Liver (tissue), 9 donors: ENCODE results near the gene CRYAA. TPM values are rescaled to one million over a fixed set of nuclear protein-coding genes. Genes with fewer than 3 reads are reported as not detected.
A peak's percentile ranks its signal among the peaks of the same experiment; 100 is the strongest.

Source experiments
- DNase-seq: peaks from one replicate; pipeline ENCODE4 v3.0.0-alpha.2; 2017; ENCODE audit warnings: low spot score
- H3K27ac ChIP-seq, 2 donors: one replicate each; pipeline ENCODE4 v1.7.0; 2013; ENCODE audit warnings: inconsistent platforms in 2 of 2, low read length in 2 of 2, control low read depth in 1 of 2, low read depth in 1 of 2, mild to moderate bottlenecking in 1 of 2
- H3K27me3 ChIP-seq, 4 donors: one replicate each; pipeline versions ENCODE4 v1.6.1 to v1.7.0; 2013; ENCODE audit warnings: low read length in 3 of 4, inconsistent platforms in 1 of 4, mild to moderate bottlenecking in 1 of 4, moderate library complexity in 1 of 4; ENCODE audit not compliant: control insufficient read depth in 4 of 4, insufficient read depth in 4 of 4
- H3K36me3 ChIP-seq, 4 donors: one replicate each; pipeline versions ENCODE4 v1.6.1 to v1.7.0; 2013; ENCODE audit warnings: low read length in 3 of 4, mild to moderate bottlenecking in 3 of 4, low read depth in 1 of 4, moderate library complexity in 1 of 4; ENCODE audit not compliant: control insufficient read depth in 4 of 4, insufficient read depth in 3 of 4
- H3K4me1 ChIP-seq, 4 donors: one replicate each; pipeline versions ENCODE4 v1.6.1 to v1.7.0; 2013; ENCODE audit warnings: low read length in 3 of 4, mild to moderate bottlenecking in 3 of 4, moderate library complexity in 1 of 4; ENCODE audit not compliant: control insufficient read depth in 4 of 4, insufficient read depth in 4 of 4
- H3K4me3 ChIP-seq, 3 donors: one replicate each; pipeline versions ENCODE4 v1.6.1 to v1.7.0; 2013; ENCODE audit warnings: low read length in 3 of 3, control low read depth in 1 of 3, low read depth in 1 of 3, mild to moderate bottlenecking in 1 of 3
- H3K9ac ChIP-seq, 2 donors: one replicate each; pipeline ENCODE4 v1.7.0; 2013; ENCODE audit warnings: low read length in 2 of 2, mild to moderate bottlenecking in 2 of 2, moderate library complexity in 2 of 2, control low read depth in 1 of 2, low read depth in 1 of 2
- H3K9me3 ChIP-seq, 4 donors: one replicate each; pipeline versions ENCODE4 v1.6.1 to v1.7.0; 2013; ENCODE audit warnings: low read length in 3 of 4; ENCODE audit not compliant: control insufficient read depth in 4 of 4
- EGR1 ChIP-seq, 2 donors: IDR thresholded peaks; 2 replicates each; pipeline ENCODE4 v1.6.1; 2016 to 2018; ENCODE audit warnings: antibody characterized with exemption in 2 of 2, low read depth in 2 of 2
- FOXA1 ChIP-seq: IDR thresholded peaks from 2 replicates; pipeline ENCODE4 v1.6.1; 2016; ENCODE audit warnings: antibody characterized with exemption
- FOXA2 ChIP-seq: IDR thresholded peaks from 2 replicates; pipeline ENCODE4 v1.6.1; 2016; ENCODE audit warnings: antibody characterized with exemption
- HNF4A ChIP-seq, 2 donors: conservative IDR thresholded peaks; 2 replicates each; pipeline ENCODE4 v1.6.1; 2016; ENCODE audit warnings: antibody characterized with exemption in 2 of 2, mild to moderate bottlenecking in 2 of 2
- HNF4G ChIP-seq: IDR thresholded peaks from 2 replicates; pipeline ENCODE4 v1.6.1; 2016; ENCODE audit warnings: antibody characterized with exemption
- JUND ChIP-seq, 2 donors: IDR thresholded peaks; 2 replicates each; pipeline ENCODE4 v1.6.1; 2016; ENCODE audit warnings: antibody characterized with exemption in 2 of 2
- NR2F2 ChIP-seq: IDR thresholded peaks from 2 replicates; pipeline ENCODE4 v1.6.1; 2016; ENCODE audit warnings: antibody characterized with exemption
- RAD21 ChIP-seq, 2 donors: IDR thresholded peaks; 2 replicates each; pipeline ENCODE4 v1.6.1; 2016; ENCODE audit warnings: antibody characterized with exemption in 2 of 2, mild to moderate bottlenecking in 2 of 2
- RXRA ChIP-seq, 2 donors: IDR thresholded peaks; 2 replicates each; pipeline ENCODE4 v1.6.1; 2017 to 2018; ENCODE audit warnings: antibody characterized with exemption in 2 of 2, mild to moderate bottlenecking in 1 of 2
- YY1 ChIP-seq: IDR thresholded peaks from 2 replicates; pipeline ENCODE4 v1.6.1; 2016; ENCODE audit warnings: antibody characterized with exemption, mild to moderate bottlenecking
- WGBS: extraction: QIAGEN DNeasy Blood & Tissue Kit; methylation state at CpG from one replicate; pipeline ENCODE4 v1.1.7; 2013; 5-methylcytosine and 5-hydroxymethylcytosine counted together
- polyA plus RNA-seq, 2 donors: library from polyadenylated mRNA; stranded (reverse) in 1 of 2; unstranded in 1 of 2; fragments of 200-250 nt in 1 of 2; fragments of >200 nt in 1 of 2; fragmentation: Nextera tagmentation in 1 of 2; extraction: Ambion mirVana in 1 of 2; gene quantifications; one replicate each; pipeline versions ENCODE4 v1.2.1 to v1.2.3, GENCODE V29; 2013 to 2015
- total RNA-seq, 2 donors: library from RNA; depleted of rRNA; stranded (reverse); fragments of >200 nt; gene quantifications; one replicate each; pipeline ENCODE4 v1.2.3, GENCODE V29; 2014
- TF ChIP-seq, protein P1 (sequence below): IDR thresholded peaks from 2 replicates; pipeline ENCODE4 v1.6.1; 2016; ENCODE audit warnings: antibody characterized with exemption, mild to moderate bottlenecking
- TF ChIP-seq, protein P2 (sequence below): IDR thresholded peaks from 2 replicates; pipeline ENCODE4 v1.6.1; 2016; ENCODE audit warnings: antibody characterized with exemption
- TF ChIP-seq, protein P3 (sequence below): fragments of 150-350 bp; IDR thresholded peaks from 2 replicates; pipeline ENCODE4 v1.5.1; 2017; ENCODE audit warnings: improper control_type of control experiment, low read depth, low read length; ENCODE audit not compliant: missing input control
- TF ChIP-seq, protein P4 (sequence below): IDR thresholded peaks from 2 replicates; pipeline ENCODE4 v1.6.1; 2016; ENCODE audit warnings: antibody characterized with exemption
- TF ChIP-seq, protein P5 (sequence below): IDR thresholded peaks from 2 replicates; pipeline ENCODE4 v1.6.1; 2016; ENCODE audit warnings: antibody characterized with exemption
- donor health status: healthy.
- donor health status: healthy.
- donor health status: healthy.
- donor health status: healthy.
- donor health status: healthy.

Gene CRYAA
- total and polyA plus RNA-seq, 4 donors: 0.57 to 1.9 (median 0.84) TPM; not detected in 1

DNA sequence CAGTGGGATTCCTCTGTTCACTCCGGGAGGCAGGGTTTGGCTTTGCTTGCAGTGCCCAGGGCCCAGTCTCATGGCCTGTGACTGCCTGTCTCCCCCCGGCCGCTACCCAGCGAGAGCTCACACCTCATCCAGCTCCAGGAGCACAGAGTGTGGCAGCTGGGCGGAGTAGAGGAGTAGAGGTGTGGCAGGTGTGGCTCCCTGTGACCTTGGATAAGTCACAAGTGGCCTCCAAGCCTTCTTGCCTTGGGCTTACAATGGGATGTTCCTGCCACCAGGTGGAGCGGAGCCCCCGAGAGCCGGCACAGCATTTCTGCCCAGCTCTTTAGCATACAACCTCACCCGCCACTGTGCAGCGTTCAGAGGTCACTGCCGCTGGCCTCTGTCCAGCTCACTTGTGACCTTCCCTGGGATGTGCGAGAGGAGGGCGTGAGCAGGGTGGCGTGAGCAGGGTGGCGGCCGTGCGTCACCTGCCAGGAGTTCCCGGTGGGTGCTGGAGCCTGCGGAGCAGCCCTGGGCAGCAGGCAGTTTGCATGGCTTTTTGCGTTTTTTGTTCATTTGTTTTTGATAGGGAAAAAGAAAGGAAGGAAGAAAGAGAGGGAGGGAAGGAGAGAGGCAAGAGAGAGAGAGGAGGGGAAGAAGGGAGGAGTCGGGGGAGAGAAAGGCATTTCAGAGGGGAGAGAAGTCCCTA lies 42.4 kb downstream of the CRYAA start (continued):
- TF ChIP-seq, protein P1, sequence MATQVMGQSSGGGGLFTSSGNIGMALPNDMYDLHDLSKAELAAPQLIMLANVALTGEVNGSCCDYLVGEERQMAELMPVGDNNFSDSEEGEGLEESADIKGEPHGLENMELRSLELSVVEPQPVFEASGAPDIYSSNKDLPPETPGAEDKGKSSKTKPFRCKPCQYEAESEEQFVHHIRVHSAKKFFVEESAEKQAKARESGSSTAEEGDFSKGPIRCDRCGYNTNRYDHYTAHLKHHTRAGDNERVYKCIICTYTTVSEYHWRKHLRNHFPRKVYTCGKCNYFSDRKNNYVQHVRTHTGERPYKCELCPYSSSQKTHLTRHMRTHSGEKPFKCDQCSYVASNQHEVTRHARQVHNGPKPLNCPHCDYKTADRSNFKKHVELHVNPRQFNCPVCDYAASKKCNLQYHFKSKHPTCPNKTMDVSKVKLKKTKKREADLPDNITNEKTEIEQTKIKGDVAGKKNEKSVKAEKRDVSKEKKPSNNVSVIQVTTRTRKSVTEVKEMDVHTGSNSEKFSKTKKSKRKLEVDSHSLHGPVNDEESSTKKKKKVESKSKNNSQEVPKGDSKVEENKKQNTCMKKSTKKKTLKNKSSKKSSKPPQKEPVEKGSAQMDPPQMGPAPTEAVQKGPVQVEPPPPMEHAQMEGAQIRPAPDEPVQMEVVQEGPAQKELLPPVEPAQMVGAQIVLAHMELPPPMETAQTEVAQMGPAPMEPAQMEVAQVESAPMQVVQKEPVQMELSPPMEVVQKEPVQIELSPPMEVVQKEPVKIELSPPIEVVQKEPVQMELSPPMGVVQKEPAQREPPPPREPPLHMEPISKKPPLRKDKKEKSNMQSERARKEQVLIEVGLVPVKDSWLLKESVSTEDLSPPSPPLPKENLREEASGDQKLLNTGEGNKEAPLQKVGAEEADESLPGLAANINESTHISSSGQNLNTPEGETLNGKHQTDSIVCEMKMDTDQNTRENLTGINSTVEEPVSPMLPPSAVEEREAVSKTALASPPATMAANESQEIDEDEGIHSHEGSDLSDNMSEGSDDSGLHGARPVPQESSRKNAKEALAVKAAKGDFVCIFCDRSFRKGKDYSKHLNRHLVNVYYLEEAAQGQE: peak; percentile 54
- peak; percentile 75 to 83 for TF ChIP-seq HNF4A (conservative IDR thresholded peaks at IDR 0.05)

DNA sequence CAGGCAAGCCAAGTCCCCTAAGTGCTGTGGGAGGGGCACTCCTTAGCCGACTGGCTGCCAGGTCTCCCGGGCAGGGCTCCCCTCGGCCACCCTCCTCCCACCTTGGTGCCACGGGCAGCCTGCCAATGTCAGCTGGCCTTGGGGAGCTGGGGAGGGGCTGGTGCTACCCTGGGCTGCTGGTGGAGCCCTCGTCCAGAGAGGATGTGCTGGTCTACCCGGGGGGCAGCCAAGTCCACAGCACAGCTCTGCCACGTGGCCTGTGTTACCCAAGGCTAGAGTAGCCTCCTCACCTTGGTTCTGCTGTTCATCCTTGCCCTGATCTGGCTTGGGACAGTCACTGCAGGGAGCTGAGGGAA lies 42.9 kb downstream of the CRYAA start:
- Histone ChIP-seq H3K27me3 (no peaks in the 10 kb centered on the region), H3K27ac (peak overlapping the region in 1 of 2 donors; percentile 13), H3K9ac (peak overlapping the region in 1 of 2 donors; percentile 49), H3K4me1 (peaks cover 3 to 13% (median 8%) of the 10 kb centered on the region in 4 donors), H3K9me3 (no peaks in the 10 kb centered on the region), H3K36me3 (no peaks in the 10 kb centered on the region), H3K4me3 (no peak overlapping the region)
- WGBS: 60% methylated on average over 7 of the region's 7 CpGs
- TF ChIP-seq, protein P2, sequence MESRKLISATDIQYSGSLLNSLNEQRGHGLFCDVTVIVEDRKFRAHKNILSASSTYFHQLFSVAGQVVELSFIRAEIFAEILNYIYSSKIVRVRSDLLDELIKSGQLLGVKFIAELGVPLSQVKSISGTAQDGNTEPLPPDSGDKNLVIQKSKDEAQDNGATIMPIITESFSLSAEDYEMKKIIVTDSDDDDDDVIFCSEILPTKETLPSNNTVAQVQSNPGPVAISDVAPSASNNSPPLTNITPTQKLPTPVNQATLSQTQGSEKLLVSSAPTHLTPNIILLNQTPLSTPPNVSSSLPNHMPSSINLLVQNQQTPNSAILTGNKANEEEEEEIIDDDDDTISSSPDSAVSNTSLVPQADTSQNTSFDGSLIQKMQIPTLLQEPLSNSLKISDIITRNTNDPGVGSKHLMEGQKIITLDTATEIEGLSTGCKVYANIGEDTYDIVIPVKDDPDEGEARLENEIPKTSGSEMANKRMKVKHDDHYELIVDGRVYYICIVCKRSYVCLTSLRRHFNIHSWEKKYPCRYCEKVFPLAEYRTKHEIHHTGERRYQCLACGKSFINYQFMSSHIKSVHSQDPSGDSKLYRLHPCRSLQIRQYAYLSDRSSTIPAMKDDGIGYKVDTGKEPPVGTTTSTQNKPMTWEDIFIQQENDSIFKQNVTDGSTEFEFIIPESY: no peak
- TF ChIP-seq, protein P1: no peak
- no peak for TF ChIP-seq YY1
- TF ChIP-seq, protein P3, sequence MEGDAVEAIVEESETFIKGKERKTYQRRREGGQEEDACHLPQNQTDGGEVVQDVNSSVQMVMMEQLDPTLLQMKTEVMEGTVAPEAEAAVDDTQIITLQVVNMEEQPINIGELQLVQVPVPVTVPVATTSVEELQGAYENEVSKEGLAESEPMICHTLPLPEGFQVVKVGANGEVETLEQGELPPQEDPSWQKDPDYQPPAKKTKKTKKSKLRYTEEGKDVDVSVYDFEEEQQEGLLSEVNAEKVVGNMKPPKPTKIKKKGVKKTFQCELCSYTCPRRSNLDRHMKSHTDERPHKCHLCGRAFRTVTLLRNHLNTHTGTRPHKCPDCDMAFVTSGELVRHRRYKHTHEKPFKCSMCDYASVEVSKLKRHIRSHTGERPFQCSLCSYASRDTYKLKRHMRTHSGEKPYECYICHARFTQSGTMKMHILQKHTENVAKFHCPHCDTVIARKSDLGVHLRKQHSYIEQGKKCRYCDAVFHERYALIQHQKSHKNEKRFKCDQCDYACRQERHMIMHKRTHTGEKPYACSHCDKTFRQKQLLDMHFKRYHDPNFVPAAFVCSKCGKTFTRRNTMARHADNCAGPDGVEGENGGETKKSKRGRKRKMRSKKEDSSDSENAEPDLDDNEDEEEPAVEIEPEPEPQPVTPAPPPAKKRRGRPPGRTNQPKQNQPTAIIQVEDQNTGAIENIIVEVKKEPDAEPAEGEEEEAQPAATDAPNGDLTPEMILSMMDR: no peak
- TF ChIP-seq, protein P4, sequence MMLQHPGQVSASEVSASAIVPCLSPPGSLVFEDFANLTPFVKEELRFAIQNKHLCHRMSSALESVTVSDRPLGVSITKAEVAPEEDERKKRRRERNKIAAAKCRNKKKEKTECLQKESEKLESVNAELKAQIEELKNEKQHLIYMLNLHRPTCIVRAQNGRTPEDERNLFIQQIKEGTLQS: no peak
- TF ChIP-seq, protein P5, sequence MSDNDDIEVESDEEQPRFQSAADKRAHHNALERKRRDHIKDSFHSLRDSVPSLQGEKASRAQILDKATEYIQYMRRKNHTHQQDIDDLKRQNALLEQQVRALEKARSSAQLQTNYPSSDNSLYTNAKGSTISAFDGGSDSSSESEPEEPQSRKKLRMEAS: no peak
- no peak for TF ChIP-seq HNF4A (conservative IDR thresholded peaks at IDR 0.05)
- no peak for TF ChIP-seq JUND (IDR thresholded peaks at IDR 0.05)
- TF ChIP-seq HNF4G: no peak
- TF ChIP-seq EGR1 (IDR thresholded peaks at IDR 0.05; ENCODE audit: low read depth in 2 of 2): no peak
- TF ChIP-seq FOXA1: no peak
- no peak for TF ChIP-seq RXRA (IDR thresholded peaks at IDR 0.05)
- TF ChIP-seq NR2F2: no peak
- no peak for TF ChIP-seq FOXA2
- no peak for TF ChIP-seq RAD21 (IDR thresholded peaks at IDR 0.05)
- DNase-seq: no peak
